OCI-M2 (cell line): ENCODE data around the gene TRIML1.

Experiments
- DNase-seq: peaks from one replicate; lab custom pipeline; 2025; ENCODE audit not compliant: unreplicated experiment; lab: John Stamatoyannopoulos, UW

The TRIML1 gene, protein sequence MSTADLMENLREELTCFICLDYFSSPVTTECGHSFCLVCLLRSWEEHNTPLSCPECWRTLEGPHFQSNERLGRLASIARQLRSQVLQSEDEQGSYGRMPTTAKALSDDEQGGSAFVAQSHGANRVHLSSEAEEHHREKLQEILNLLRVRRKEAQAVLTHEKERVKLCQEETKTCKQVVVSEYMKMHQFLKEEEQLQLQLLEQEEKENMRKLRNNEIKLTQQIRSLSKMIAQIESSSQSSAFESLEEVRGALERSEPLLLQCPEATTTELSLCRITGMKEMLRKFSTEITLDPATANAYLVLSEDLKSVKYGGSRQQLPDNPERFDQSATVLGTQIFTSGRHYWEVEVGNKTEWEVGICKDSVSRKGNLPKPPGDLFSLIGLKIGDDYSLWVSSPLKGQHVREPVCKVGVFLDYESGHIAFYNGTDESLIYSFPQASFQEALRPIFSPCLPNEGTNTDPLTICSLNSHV

DNA sequence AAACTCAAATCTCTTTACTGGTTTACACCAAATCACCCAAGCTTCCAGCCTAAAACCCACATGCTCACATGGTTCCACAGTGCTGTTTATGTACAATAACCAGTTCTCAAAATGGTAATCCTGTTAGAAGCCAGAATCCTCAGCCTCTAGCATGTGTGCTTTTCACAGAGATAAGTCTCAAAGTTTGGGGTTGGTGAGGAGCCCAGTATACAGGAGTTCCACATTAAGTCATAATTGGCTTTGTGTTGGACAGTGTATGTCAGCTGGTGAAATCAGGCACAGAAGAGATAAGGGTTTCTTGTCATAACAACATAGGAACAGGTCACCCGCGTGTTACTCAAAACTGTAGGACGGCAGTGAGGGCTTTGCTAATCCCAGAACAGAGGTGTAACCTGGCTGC is at the start of gene TRIML1:
Gene TRIML1 (plus strand): TSS at position 301 of the 400 bp plus-strand sequence. CDS start 118 bp downstream, outside the sequence.
- DNase-seq: no peak

DNA sequence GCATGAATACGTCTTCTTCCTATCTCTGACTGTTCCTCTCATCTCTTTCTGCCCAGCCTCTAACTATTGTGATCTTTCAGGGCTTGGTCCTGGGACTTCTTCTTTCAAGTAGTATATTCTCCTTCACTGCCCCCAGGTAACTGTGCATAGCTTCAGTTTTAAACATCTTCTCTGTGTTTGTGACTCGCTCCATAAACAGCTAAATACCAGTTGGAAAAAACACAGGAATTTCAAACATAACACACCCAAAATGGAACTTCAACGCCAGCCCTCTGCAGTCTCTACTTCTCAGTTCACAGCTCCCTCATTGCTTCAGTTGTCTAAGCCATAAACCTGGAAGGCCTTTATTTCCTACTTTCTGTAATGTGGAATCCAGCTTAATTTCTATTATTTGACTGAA is 46.4 kb upstream of the TRIML1 start:
- DNase-seq: no peak

DNA sequence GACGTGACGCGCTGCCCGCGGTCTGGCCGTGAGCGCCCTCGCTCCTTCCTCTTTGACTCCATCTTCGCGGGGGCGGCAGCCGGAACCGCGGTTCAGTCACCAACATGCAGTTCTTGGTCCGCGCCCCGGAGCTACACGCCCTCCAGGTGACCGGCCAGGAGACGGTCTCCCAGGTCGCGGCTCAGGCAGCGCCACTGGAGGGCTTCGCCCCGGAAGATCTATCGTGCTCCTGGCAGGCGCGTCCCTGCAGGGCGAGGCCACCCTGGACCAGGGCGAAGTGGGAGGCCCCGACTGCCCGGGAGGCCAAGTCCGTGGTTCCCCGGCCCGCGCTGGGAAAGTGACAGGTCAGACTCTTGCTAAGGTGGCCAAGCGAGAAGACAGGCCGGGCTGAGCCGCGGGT is 32.8 kb upstream of the TRIML1 start:
- no peak for DNase-seq

DNA sequence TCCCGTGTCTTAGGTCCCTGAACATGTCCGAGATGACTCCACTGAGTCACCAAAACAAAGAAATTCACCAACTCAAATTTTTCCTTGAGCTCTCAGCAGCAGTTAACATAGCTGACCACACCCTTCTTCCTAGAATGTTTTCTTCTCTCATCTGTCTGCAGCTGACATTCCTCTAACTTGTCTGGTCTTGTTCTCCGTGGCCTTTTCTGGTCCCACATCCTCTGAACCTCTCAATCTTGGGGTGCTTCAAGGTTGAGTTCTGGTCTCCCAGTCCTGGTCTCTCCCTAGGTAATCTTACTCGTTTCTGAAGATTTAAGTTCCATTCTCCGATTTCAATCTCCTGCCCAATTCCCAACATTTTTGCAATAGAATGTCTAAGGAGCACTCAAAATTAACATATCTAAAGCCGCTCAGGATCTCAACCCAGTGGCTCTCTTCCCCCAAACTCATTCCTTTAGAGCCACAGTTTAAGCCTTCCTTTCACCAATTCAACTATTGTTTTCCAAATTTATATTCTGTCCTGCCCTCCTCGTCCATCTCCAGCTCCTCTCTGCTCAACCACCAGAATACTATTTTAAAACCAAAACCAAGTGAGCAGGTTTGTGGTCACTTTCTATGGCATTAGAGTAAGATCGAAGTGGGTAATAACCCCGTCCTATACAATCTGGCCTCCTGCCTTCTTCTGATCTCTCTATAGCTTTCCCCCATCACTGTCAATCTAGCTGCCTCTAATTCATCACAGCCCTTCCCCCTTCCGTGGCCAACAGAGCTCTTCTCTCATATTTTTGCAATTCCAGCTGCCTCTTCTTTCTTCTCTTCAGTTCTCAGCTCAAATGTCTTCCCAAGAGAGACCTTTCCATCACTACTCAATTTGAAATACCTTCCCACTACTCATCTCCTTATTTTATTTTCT is 31.1 kb upstream of the TRIML1 start:
- no peak for DNase-seq

DNA sequence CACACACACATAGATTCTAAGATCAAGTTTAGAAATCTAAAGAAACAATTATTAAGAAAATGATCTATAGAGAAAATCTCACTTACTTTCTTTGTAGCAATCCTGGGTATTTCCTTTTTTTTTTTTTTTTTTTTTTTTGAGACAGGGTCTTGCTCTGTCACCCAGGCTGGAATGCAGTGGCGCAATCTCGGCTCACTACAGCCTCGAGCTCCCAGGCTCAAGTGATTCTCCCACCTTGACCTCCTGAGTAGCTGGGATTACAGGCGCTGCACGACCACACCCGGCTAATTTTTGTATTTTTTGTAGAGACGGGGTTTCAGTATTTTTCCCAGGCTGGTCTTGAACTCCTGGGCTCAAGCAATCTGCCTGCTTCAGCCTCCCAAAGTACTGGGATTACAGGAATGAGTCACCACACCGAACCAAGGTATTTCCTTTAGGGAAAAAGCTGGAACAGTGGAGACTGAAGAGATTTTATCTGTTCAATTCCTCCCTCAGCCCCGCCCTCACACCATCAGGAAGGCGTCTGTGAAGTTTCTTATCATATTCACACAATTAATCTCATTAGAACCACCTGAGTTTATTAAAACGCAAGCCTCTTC is 30.0 kb upstream of the TRIML1 start, which contains the start of gene TRIML2:
Gene TRIML2 (minus strand): TSS at position 447 of the 599 bp plus-strand sequence. CDS start 4,235 bp downstream, outside the sequence.
- no peak for DNase-seq

DNA sequence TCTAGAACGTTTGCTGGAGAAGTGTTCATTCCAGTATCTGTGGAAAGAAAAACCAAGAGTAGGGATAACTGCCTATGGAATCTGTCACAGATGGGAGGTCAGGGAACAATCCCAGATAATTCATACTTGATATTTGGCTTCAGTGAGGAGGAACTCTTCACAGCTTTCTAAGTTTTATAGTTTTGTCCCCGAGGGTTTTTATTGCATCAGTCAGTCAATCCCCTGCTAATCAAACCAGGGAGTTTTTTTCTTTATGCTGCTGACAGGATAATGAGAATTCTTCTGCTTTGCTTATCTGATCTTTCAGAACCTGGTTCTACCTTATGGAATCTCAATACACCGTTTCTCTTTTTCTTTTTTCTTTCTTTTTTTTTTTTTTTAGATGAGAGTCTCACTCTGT is 29.2 kb upstream of the TRIML1 start:
- no peak for DNase-seq

DNA sequence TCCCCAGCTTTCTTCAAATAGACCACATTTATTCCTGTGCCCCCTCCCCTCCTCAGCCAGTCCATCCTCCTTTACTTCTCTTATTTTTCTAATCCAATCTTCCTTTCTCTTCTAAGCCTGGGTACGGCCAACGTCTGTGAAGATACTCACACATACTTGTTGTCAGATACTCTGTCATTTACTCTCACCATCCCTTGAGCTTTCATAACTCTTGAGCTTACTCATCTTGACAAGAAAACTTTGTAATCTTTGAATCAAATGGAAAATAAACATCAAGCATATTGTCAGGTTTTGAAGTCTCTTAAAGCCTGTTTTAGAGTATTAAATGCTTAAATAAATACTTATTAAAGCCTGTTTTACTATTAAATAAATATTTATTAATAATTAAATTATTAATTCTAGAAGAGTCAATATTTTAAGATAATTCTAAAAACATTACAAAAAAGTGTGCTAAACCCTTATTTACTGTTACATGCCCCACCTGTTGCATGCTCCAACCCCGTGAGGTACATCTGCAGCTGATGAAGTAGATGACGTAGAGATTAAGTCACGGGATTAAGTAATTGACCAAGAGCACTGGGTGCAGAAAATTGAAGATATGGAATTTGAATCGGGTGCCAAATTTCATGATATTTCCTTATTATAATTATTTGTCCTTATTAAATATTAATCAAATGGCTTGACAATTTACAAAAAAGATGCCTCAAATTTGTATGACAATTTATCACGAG is 28.3 kb upstream of the TRIML1 start:
- DNase-seq: no peak

DNA sequence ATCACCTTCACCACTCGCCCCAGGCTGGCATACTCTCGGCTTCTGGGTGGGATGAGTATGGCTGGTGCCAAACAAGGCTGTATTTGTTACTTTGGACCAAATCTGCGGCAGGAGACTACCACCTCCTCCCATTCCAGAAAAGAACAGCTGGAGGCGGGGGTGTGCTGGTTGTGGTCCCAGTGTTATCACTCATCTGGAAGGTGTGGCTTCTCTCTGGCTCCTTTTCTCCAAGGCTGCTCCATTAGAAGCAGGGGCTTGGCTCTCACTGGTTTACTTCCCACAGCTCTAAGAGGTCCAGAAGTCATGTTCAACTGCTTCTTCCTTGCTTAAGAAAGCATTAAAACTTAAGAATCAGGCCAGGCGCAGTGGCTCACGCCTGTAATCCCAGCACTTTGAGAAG is 27.3 kb upstream of the TRIML1 start:
- no peak for DNase-seq

DNA sequence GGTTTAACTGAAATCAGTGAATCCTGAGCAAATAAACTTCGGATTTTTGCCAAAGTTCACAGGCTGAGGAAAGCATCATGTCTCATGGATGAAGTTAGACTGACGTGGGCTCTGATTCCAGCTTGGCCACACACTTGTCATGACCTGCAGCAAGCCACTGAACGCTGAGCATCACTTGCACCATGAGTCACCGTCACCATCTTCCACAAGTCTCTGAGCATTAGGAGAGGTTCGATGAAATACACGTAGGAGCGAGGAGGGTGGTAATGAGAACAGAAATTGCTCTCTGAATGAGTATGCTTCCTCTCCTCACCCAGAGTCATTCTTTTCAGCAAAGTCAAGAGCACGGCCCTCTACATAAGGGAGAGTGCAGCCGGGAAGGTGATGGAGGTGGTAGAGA is 26.1 kb upstream of the TRIML1 start:
- no peak for DNase-seq

DNA sequence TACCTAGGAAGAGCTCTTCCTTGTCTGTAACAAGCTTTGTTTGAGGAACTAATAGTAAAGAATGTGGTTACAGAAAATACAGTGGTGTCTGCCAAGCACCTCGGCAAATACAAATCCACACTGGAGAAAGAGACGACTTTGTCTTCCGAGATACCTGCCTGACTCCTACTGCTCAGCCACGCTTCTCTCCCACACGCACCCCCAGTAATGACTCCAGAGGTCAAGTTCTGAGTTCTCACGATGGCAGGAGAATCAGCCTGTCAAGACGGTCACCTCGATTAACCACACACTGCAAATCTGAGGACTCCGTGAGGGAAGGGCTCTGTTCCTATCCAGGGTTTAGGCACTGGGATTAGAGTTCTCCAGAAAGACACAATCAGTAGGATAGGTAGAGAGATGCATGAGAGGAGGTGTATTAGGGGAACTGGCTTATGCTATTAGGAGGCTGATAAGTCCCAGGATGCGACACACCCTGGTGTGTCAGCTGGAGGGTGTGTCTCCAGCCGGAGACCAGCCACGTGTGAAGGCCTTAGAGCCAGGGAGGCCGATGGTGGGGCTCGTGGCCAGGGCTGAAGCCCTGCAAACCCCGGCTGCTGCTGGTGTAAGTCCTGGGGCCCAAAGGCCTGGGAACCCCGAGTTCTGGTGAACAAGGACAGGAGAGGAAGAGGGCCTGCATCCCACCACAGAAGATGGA is 21.5 kb upstream of the TRIML1 start:
- no peak for DNase-seq

DNA sequence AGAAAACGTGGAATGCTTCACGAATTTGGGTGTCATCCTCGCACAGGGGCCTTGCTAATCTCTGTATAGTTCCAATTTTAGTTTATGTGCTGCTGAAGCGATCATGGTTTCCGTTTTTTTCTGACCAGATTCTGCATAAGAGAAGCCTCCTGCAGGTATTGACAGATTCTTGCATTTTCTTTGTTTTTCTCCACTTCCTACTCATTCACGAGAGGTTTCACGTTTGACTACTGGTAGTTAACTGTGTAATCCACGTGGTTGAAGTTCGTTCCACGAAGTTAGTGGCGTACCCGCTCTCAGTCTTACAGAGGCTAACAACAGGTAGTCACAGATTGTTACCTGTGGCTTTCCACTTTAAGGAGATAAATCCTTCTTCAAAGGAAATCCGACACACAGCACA is 17.7 kb upstream of the TRIML1 start:
- no peak for DNase-seq

DNA sequence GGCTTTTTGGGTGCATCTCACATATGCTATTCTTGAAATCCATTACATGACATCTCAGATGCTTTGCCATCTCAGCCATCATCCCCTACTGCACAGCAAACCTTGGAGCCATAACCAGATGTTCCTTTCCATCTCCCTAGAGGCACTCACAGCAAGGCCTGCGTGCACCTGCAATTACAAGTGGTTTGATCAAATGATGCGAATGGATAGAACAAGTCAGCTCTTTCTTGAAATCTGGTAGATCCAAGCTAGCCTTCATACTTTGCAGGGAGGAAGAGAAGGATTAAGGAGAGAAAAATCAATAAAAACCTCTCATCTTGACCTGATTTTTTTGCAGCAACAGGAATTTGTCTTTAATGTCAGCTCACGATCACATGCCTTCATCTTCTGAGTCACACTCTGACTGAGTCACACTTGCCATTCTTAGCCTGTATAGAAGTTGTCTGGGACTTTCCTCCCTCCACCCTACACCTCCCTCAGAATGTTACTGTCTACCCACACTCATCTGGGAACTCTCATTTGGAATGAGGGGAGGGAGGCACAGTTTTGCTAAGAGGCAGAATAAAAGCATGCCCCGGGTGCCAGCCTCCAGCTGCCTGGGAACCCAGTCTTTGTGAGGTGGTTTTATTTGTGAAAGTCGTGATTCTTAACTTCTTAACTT is 11.9 kb upstream of the TRIML1 start:
- DNase-seq: no peak

DNA sequence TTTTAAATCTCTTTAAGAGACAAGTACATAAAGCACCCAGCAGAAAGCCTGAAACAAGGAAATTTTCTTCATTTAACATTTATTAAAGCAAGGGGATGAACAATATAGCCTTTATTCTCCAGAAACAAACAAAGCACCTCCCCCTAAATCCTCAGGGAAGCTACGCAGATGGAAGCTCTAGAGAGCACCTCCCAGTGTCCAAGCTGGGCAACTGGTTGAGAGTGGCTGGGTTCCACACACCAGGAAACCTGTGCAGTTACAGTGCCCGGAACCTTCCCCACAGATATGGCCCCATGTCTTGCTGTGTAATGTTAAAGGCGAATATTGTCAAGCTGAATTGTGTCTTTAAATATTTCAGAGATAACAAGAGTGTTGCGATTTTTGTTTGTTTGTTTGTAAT is 8.9 kb upstream of the TRIML1 start:
- DNase-seq: no peak

DNA sequence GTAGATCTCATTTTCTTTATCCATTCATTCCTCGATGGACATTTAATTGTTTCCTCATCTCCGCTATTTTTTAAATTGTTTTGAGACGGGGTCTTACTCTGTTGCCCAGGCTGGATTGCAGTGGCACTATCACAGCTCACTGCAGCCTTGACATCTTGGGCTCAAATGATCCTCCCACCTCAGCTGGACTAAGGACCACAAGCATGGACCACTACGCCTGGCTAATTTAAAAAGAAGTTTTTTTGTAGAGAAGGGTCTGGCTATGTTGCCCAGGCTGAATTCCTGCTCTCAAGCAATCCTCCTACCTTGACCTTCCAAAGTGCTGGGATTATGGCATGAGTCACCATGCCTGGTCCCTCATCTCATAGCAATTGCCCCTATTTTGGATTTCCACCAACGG is 7.0 kb upstream of the TRIML1 start:
- no peak for DNase-seq

DNA sequence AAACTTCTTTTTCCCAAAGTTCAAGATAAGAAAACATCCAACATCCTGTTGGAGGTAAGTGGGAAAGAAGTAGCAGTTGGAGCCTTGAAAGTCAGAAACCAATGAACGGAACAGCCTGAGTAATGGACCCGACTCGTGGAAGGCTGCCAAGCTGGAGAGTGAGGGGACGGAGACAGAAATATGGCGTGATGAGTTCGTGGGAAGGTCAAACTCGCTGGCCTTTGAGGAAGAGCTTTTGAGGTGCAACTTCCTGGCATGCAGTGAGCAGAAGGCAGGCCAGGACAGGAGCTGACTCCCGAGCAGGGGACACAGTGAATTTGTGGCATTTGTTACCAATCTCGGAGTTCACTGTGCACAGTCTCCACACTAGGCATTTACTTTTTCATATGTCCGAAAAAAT is 1.0 kb upstream of the TRIML1 start:
- DNase-seq: no peak

DNA sequence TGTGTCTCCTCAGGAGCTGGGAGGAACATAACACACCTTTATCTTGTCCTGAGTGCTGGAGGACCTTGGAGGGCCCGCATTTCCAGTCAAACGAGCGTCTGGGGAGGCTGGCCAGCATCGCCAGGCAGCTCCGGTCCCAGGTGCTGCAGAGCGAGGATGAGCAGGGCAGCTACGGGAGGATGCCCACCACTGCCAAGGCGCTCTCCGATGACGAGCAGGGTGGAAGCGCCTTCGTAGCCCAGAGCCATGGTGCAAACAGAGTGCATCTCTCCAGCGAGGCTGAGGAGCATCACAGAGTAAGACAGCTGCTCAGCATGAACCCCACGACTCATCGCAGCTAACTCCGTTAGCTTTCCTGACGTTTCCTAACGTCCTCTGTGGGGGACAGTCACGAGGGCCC is 430 bp downstream of the TRIML1 start:
- DNase-seq: no peak

DNA sequence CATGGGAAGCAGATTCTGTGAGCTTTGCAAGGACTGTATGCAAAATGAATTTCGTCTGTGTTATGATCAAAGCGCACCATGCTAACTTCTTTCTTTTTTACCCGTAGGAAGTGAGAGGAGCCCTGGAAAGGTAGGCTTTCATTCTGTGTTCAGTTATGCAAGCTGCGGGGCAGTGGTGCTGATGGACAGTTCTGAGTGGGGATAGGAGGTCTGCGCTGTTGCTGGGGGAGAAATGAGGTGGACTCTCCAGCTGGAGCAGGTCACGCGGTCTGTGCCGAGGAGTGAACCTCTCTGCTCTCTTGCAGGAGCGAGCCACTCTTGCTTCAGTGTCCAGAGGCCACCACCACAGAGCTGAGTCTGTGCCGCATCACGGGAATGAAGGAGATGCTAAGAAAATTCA is 4.5 kb downstream of the TRIML1 start:
- DNase-seq: no peak

DNA sequence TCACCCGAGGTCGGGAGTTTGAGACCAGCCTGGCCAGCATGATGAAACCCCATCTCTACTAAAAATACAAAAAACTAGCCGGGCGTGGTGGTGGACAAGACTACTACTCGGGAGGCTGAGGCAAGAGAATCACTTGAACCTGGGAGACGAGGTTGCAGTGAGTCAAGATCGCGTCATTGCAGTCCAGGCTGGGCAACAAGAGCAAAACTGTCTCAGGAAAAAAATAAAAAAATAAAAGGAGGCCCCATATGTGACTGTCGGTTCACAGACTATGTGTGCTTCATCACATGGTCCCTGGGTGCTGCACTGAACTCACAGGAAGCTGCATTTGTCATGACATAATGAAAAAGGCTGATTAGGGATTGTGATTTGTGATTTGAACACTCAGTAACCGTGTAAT is 6.4 kb downstream of the TRIML1 start:
- no peak for DNase-seq

DNA sequence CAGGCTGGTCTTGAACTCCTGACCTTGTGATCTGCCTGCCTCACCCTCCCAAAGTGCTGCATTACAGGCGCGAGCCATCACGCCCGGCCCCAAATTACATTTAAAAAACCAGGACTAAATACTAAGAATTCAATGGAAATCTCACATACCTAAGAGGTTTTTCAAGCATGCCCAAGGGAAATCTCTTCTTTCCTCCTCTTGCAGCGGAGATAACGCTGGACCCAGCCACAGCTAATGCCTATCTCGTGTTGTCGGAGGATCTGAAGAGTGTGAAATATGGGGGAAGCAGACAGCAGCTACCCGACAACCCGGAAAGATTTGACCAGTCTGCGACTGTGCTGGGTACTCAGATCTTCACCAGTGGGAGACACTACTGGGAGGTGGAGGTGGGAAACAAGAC is 7.4 kb downstream of the TRIML1 start:
- no peak for DNase-seq

DNA sequence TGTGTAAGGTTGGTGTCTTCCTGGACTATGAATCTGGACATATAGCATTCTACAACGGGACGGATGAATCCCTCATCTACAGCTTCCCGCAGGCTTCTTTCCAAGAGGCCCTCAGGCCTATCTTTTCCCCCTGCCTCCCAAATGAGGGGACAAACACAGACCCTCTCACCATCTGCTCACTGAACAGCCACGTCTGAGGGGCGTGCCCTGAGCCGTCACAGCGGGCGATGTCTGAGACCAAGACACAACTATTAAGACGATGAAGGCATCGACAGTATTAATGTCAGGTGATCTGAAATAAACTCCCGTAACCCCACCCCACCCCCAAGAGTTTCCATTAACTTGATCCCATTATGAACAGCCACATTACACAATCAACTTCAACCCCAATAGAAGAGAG is 7.9 kb downstream of the TRIML1 start:
- DNase-seq: no peak
